ENCODE measurements around the gene ZBTB9.

DNA sequence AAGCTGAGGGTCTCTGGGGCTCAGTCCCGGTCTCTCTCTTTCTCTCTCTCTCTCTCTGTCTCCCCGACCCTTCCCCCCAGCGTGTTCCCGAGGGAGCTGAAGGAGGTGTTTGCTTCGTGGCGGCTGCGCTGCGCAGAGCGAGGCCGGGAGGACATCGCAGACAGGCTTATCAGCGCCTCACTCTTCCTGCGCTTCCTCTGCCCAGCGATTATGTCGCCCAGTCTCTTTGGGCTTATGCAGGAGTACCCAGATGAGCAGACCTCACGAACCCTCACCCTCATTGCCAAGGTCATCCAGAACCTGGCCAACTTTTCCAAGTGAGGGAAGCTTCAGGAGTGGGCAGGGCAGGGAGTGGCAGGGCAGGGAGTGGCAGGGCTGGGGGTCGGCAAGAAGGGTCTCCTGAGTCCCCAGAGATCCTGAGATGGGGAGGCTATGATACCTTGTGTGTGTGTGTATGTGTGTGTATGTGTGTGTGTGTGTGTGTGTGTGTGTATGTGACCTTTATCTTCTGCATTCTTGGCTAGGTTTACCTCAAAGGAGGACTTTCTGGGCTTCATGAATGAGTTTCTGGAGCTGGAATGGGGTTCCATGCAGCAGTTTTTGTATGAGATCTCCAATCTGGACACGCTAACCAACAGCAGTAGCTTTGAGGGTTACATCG lies 13.6 kb upstream of the ZBTB9 start:
- no peak for TF ChIP-seq EZH2 (IDR thresholded peaks at IDR 0.05; ENCODE audit: borderline replicate concordance, low read length)
- TF ChIP-seq CTCF (IDR thresholded peaks at IDR 0.05; ENCODE audit: low read length): no peak

Measured in OCI-LY1 (cell line).